Activated CD4-positive, alpha-beta T cell treated with anti-CD3 and anti-CD28 coated beads, Interleukin-2, amount 10 ng/mL, durations not matched to agents 24 days and 14 days (primary cell): ENCODE results near the gene ZC3H14. TPM values are rescaled to one million over a fixed set of nuclear protein-coding genes. Genes with fewer than 3 reads are reported as not detected.
A peak's percentile ranks its signal among the peaks of the same experiment; 100 is the strongest.

Source experiments
- DNase-seq: peaks from one replicate; pipeline ENCODE4 v3.0.0; 2022
- H3K27ac Mint-ChIP-seq: one replicate; pipeline ENCODE4 v1.8.0; 2022; ENCODE audit warnings: mild to moderate bottlenecking, mixed read lengths
- H3K27me3 Mint-ChIP-seq: one replicate; pipeline ENCODE4 v1.8.0; 2022; ENCODE audit warnings: mixed read lengths
- H3K36me3 Mint-ChIP-seq: one replicate; pipeline ENCODE4 v1.8.0; 2022; ENCODE audit warnings: low read depth, mild to moderate bottlenecking, mixed read lengths
- H3K4me1 Mint-ChIP-seq: one replicate; pipeline ENCODE4 v1.8.0; 2021; ENCODE audit warnings: mixed read lengths
- H3K4me3 Mint-ChIP-seq: one replicate; pipeline ENCODE4 v1.8.0; 2022; ENCODE audit warnings: mild to moderate bottlenecking, moderate library complexity, mixed read lengths
- H3K9me3 Mint-ChIP-seq: one replicate; pipeline ENCODE4 v1.8.0; 2021; ENCODE audit warnings: mixed read lengths
- intact Hi-C: fragments of 100-400 bp; cut with micrococcal nuclease; formaldehyde crosslinking; loops from one replicate; pipeline ENCODE4 v1.15.1; 2023
- total RNA-seq: library from RNA; stranded (reverse); gene quantifications from 2 replicates; pipeline ENCODE4 v1.2.3, GENCODE V29; 2022

Gene ZC3H14
- total RNA-seq, 1 donor from 2014 or later, result 64.7 TPM

DNA sequence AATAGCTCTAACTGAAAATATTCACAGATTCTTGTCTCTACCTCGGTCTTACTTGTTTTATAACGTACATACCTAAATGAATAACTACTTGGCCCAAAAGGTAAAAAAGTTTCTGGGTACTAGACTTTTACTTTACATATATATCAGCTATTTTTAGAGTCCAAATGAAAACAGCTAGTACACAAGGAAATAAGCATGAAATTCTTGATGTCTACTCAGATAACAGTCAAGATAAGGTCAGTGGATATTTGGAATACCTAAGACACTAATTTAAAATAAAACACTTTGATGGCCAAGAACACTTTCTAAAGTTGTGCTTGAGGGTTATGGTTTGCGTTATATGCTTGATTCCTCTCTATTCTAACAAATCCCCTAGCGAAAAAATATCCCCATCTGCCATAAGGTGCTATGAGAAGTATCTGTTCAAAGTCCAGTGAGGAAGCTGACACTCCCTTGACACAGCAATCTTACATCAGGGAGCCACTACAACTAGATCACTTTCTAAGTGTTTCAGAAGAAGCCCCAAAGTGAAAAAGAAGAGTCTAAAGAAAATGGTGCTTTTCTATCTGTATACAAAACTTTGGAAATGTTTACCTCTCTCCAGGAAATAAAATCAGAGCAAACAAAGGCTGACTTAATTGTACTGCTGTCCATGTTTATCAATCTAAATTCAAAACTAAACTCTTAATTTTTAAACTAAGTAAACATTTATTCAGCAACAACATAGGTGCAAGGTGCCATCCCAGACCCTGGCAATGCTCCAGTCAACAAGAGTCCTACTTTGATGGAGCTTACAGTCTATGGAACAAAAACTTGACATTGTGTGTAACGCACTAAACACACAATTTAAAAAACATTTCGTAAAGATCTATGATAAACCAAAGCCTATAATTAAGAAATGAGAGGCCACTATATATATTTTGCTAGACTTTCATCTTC lies 19.7 kb upstream of the ZC3H14 start:
- Mint-ChIP-seq H3K4me3 (no peak overlapping the region), H3K4me1 (no peaks in the 10 kb centered on the region), H3K9me3 (no peaks in the 10 kb centered on the region), H3K27ac (no peak overlapping the region), H3K36me3 (no peaks in the 10 kb centered on the region), H3K27me3 (peaks cover 7% of the 10 kb centered on the region)
- intact Hi-C loops, result no loop called here
- DNase-seq, result no peak

DNA sequence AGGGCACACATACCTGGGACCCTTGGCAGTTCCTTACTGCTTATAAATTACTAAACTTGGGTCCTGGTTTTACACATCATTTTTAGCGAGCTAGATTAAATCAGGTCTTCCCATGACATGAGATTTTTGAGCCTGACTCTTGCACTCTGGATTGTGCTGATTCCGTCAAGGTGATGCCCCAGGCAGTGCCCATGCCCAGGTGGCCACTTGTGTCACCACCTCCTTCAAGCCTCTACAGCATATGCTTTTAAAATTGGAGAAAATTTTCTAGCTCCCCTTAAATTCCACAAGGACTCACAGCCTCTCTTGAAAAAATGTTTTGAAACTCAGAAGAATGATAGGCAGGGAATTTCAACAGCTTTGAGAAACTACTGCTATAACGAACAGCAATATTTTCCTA lies 17.6 kb upstream of the ZC3H14 start:
- Mint-ChIP-seq H3K36me3 (no peaks in the 10 kb centered on the region), H3K27me3 (peaks cover 5% of the 10 kb centered on the region), H3K27ac (no peak overlapping the region), H3K4me3 (no peak overlapping the region), H3K9me3 (no peaks in the 10 kb centered on the region), H3K4me1 (no peaks in the 10 kb centered on the region)
- no peak for DNase-seq
- intact Hi-C loops, result no loop called here

DNA sequence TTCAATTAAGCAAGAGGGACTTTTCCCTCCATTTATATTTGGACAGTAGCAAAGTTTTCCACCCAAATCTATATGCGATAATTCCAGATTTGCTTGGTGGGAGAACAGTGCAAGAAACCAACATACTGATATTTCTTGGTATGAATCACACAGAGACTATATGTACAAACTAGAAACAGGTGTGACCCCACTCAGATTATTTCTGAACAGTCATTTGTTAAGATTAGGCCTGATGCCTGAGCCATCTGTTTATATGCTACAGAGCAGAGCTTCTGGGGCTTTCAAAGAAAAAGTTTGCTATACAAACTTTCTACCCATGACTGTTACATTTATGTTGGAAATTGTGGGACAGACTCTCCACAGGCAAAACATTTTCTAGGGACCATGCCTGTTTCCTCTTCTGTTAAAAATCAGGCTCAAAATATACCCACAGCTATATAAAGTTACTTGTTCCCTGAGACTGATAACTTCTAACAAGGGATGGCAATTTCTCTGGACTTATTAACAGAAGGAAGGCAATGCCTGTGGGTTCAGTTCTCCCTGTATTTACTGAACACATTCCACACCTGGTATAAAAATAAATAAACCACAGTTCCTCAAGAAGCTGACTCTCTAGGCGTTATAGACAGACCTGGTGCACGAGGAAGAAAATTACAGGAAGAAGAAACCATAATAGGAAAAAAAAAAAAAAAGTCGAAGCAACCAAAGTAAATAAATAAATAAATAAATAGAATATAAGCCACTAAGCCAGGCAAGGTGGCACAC lies 16.0 kb upstream of the ZC3H14 start:
- no peak overlapping the region for H3K27ac Mint-ChIP-seq
- no peaks in the 10 kb centered on the region for H3K36me3 Mint-ChIP-seq
- DNase-seq, result no peak
- H3K4me3 Mint-ChIP-seq, result no peak overlapping the region
- H3K27me3 Mint-ChIP-seq, result peaks cover 7% of the 10 kb centered on the region
- H3K4me1 Mint-ChIP-seq, result peaks cover under 1% of the 10 kb centered on the region
- H3K9me3 Mint-ChIP-seq, result no peaks in the 10 kb centered on the region
- intact Hi-C loops, result no loop called here

GRCh38 chr14:88547386-88547780 lies 15.5 kb upstream of the ZC3H14 start:
- H3K27ac Mint-ChIP-seq, result no peak overlapping the region
- peaks cover 4% of the 10 kb centered on the region for H3K4me1 Mint-ChIP-seq
- intact Hi-C loops, result no loop called here
- H3K9me3 Mint-ChIP-seq, result no peaks in the 10 kb centered on the region
- no peak for DNase-seq
- H3K27me3 Mint-ChIP-seq, result peaks cover 12% of the 10 kb centered on the region
- no peak overlapping the region for H3K4me3 Mint-ChIP-seq
- no peaks in the 10 kb centered on the region for H3K36me3 Mint-ChIP-seq

DNA sequence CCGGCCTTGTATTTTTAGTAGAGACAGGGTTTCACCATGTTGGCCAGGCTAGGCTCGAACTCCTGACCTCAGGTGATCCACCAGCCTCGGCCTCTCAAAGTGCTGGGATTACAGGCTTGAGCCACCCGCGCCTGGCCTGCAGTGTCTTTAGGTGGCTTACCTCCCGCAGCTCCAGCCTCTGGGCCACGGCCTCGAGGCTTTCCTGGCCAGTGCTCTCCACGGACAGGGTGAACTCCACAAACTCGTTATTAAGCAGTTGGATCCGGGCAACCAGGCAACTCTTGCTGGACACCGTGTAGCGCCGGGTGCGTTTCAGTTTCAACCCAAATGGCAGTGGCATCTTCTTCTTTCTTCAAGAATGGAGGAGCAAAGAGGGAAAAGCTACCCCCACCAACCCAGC lies 12.8 kb upstream of the ZC3H14 start:
- peaks cover 26% of the 10 kb centered on the region for H3K27me3 Mint-ChIP-seq
- intact Hi-C loops, result no loop called here
- H3K36me3 Mint-ChIP-seq, result no peaks in the 10 kb centered on the region
- H3K27ac Mint-ChIP-seq, result no peak overlapping the region
- DNase-seq, result no peak
- H3K9me3 Mint-ChIP-seq, result no peaks in the 10 kb centered on the region
- no peak overlapping the region for H3K4me3 Mint-ChIP-seq
- H3K4me1 Mint-ChIP-seq, result peaks cover 12% of the 10 kb centered on the region

GRCh38 chr14:88551094-88551870 lies 11.6 kb upstream of the ZC3H14 start:
- H3K9me3 Mint-ChIP-seq, result no peaks in the 10 kb centered on the region
- intact Hi-C loops, result no loop called here
- DNase-seq, result peak; percentile 86
- H3K4me1 Mint-ChIP-seq, result peaks cover 14% of the 10 kb centered on the region
- H3K27me3 Mint-ChIP-seq, result peaks cover 38% of the 10 kb centered on the region
- H3K4me3 Mint-ChIP-seq, result peak overlapping the region; percentile 74
- H3K27ac Mint-ChIP-seq, result no peak overlapping the region
- no peaks in the 10 kb centered on the region for H3K36me3 Mint-ChIP-seq

DNA sequence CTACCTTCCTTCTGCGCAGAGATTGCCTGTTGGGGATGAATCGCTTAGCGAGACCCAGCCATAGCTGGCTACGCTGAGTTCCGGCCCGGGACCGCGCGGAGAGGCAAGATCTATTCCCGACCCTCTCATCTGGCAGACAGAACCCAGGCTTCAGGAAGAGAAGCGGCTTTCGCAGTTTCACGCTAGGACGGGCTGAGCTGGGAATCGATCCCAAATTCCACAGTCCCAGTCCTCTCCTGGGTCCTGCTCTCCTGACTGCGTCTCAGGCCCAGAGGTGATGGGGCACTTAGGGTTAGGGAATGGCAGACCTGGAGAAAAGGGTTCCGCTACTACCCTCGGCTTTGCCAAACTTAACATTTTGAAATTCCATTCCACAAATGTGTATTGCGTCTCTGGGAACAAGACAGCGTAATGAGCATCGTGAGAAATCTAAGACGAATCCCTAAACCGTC lies 10.8 kb upstream of the ZC3H14 start:
- intact Hi-C loops, result no loop called here
- Mint-ChIP-seq H3K4me1 (peaks cover 16% of the 10 kb centered on the region), H3K9me3 (no peaks in the 10 kb centered on the region), H3K27me3 (peaks cover 44% of the 10 kb centered on the region), H3K4me3 (peak overlapping the region; percentile 74), H3K27ac (no peak overlapping the region), H3K36me3 (no peaks in the 10 kb centered on the region)
- peak; percentile 61 for DNase-seq

- Mint-ChIP-seq H3K27me3 (peaks cover 51% of the 10 kb centered on the region), H3K36me3 (no peaks in the 10 kb centered on the region), H3K9me3 (no peaks in the 10 kb centered on the region), H3K27ac (no peak overlapping the region), H3K4me1 (peaks cover 19% of the 10 kb centered on the region), H3K4me3 (no peak overlapping the region)
- intact Hi-C loops, result no loop called here
- no peak for DNase-seq
Measured at GRCh38 chr14:88552876-88553275, 10.0 kb upstream of the ZC3H14 start.

- no peak for DNase-seq
- peaks cover 54% of the 10 kb centered on the region for H3K27me3 Mint-ChIP-seq
- no peak overlapping the region for H3K27ac Mint-ChIP-seq
- no peaks in the 10 kb centered on the region for H3K9me3 Mint-ChIP-seq
- H3K4me3 Mint-ChIP-seq, result peak overlapping the region; percentile 79
- H3K4me1 Mint-ChIP-seq, result peaks cover 19% of the 10 kb centered on the region
- intact Hi-C loops, result no loop called here
- no peaks in the 10 kb centered on the region for H3K36me3 Mint-ChIP-seq
Measured at GRCh38 chr14:88553886-88554456, 8.9 kb upstream of the ZC3H14 start.

GRCh38 chr14:88554457-88555286 lies 8.2 kb upstream of the ZC3H14 start, which contains the start of gene PTPN21:
Gene PTPN21, minus strand, starts transcription at chr14:88555007. Its CDS starts 4,590 bp downstream, at chr14:88550417.
- intact Hi-C loops, result no loop called here
- Mint-ChIP-seq H3K27me3 (peaks cover 58% of the 10 kb centered on the region), H3K27ac (no peak within 1 kb of the TSS), H3K4me1 (peaks cover 19% of the 10 kb centered on the region), H3K4me3 (peak within 1 kb of the TSS; percentile 79), H3K36me3 (no peaks in the 10 kb centered on the region), H3K9me3 (no peaks in the 10 kb centered on the region)
- peak; percentile 75 for DNase-seq

GRCh38 chr14:88556581-88556980 lies 6.3 kb upstream of the ZC3H14 start:
- no peak overlapping the region for H3K4me3 Mint-ChIP-seq
- no peak overlapping the region for H3K27ac Mint-ChIP-seq
- H3K9me3 Mint-ChIP-seq, result no peaks in the 10 kb centered on the region
- H3K27me3 Mint-ChIP-seq, result peaks cover 69% of the 10 kb centered on the region
- H3K36me3 Mint-ChIP-seq, result no peaks in the 10 kb centered on the region
- peaks cover 19% of the 10 kb centered on the region for H3K4me1 Mint-ChIP-seq
- intact Hi-C loops, result no loop called here
- DNase-seq, result no peak

DNA sequence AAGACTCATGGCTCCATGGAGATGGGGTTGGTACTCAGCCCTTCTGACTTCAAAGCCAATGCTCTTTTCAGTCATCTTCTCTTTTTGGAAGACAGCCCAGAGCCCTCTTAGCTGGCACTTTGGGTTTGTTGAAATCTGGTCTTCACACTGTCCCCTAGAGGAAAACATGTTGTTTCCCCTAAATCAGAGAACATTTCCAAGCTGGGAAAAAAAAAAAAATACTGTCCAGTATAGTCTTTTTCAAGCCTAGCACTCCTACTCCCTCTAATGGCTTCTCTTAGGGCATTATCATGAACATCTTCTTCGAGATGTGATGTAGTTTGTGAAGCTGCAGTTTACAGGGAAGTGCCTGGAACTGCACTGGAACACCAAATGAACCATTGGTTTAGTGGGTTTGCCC lies 3.0 kb upstream of the ZC3H14 start:
- H3K27me3 Mint-ChIP-seq, result peaks cover 52% of the 10 kb centered on the region
- peaks cover 6% of the 10 kb centered on the region for H3K9me3 Mint-ChIP-seq
- H3K27ac Mint-ChIP-seq, result no peak overlapping the region
- intact Hi-C loops, result loop anchor here (10.0 kb wide), 3 partner anchors 265 to 615 kb away; partner anchors contain the start of genes GPR65 and TTC8
- no peak overlapping the region for H3K4me3 Mint-ChIP-seq
- peak; percentile 54 for DNase-seq
- peaks cover 17% of the 10 kb centered on the region for H3K36me3 Mint-ChIP-seq
- peaks cover 28% of the 10 kb centered on the region for H3K4me1 Mint-ChIP-seq
